Nephron progenitor cell (in vitro differentiated cells): ENCODE results near the gene ANO1.

Experiments
- DNase-seq: peaks from one replicate; pipeline ENCODE4 v3.0.0; 2021
- H3K27ac Mint-ChIP-seq: 2 replicates; pipeline ENCODE4 v1.8.0; 2021; ENCODE audit warnings: mild to moderate bottlenecking, moderate library complexity, mixed read lengths
- H3K27me3 Mint-ChIP-seq: 2 replicates; pipeline ENCODE4 v1.8.0; 2021; ENCODE audit warnings: mild to moderate bottlenecking, low read depth, mixed read lengths; ENCODE audit not compliant: poor library complexity
- H3K36me3 Mint-ChIP-seq: 2 replicates; pipeline ENCODE4 v1.8.0; 2021; ENCODE audit warnings: low read depth, mixed read lengths
- H3K4me1 Mint-ChIP-seq: 2 replicates; pipeline ENCODE4 v1.8.0; 2021; ENCODE audit warnings: mixed read lengths
- H3K4me3 Mint-ChIP-seq: 2 replicates; pipeline ENCODE4 v1.8.0; 2021; ENCODE audit warnings: mild to moderate bottlenecking, moderate library complexity, mixed read lengths
- H3K9me3 Mint-ChIP-seq: 2 replicates; pipeline ENCODE4 v1.8.0; 2021; ENCODE audit warnings: mild to moderate bottlenecking, moderate library complexity, mixed read lengths
- TF ChIP-seq, protein P1 (sequence below): fragments of 200-600 bp; sonication (generic); IDR thresholded peaks from 2 replicates; pipeline ENCODE4 v1.5.0; 2021; ENCODE audit warnings: antibody characterized with exemption

Gene ANO1

DNA sequence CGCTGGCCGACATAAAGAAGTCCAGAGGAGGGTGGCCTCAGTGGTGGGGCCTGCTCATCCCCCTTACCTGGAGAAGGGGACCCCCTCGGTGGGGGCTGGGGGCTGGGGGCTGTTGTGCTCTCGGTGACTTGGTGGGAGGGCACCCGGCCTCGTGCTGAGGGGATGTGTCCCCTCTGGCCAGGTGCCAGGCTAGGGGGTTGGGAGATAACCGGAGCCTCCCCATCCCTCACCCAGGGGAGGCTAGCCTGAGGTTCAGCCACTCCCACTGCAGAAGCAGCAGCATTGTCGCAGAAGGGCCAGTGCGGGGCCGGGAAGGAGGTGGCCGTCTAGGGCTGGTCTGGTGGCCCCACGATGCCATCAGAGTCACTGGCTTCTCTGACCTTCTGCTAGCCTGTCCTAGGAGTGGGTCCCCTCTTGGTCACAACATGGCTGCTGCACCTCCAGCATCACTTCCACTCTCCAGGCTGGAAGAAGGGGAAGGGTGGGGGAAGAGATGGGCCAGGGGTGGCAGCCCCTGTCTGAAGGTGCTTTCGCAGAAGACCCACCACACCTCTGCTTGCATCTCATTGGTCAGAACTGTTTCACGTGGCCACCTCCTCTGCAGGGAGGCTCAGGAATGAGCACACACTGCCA lies 80.8 kb downstream of the ANO1 start:
- Mint-ChIP-seq H3K27me3 (peaks cover 6% of the 10 kb centered on the region), H3K4me1 (peaks cover 7% of the 10 kb centered on the region), H3K27ac (no peak overlapping the region), H3K9me3 (no peaks in the 10 kb centered on the region), H3K36me3 (no peaks in the 10 kb centered on the region), H3K4me3 (no peak overlapping the region)
- DNase-seq: no peak
- TF ChIP-seq, protein P1, sequence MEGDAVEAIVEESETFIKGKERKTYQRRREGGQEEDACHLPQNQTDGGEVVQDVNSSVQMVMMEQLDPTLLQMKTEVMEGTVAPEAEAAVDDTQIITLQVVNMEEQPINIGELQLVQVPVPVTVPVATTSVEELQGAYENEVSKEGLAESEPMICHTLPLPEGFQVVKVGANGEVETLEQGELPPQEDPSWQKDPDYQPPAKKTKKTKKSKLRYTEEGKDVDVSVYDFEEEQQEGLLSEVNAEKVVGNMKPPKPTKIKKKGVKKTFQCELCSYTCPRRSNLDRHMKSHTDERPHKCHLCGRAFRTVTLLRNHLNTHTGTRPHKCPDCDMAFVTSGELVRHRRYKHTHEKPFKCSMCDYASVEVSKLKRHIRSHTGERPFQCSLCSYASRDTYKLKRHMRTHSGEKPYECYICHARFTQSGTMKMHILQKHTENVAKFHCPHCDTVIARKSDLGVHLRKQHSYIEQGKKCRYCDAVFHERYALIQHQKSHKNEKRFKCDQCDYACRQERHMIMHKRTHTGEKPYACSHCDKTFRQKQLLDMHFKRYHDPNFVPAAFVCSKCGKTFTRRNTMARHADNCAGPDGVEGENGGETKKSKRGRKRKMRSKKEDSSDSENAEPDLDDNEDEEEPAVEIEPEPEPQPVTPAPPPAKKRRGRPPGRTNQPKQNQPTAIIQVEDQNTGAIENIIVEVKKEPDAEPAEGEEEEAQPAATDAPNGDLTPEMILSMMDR: no peak

DNA sequence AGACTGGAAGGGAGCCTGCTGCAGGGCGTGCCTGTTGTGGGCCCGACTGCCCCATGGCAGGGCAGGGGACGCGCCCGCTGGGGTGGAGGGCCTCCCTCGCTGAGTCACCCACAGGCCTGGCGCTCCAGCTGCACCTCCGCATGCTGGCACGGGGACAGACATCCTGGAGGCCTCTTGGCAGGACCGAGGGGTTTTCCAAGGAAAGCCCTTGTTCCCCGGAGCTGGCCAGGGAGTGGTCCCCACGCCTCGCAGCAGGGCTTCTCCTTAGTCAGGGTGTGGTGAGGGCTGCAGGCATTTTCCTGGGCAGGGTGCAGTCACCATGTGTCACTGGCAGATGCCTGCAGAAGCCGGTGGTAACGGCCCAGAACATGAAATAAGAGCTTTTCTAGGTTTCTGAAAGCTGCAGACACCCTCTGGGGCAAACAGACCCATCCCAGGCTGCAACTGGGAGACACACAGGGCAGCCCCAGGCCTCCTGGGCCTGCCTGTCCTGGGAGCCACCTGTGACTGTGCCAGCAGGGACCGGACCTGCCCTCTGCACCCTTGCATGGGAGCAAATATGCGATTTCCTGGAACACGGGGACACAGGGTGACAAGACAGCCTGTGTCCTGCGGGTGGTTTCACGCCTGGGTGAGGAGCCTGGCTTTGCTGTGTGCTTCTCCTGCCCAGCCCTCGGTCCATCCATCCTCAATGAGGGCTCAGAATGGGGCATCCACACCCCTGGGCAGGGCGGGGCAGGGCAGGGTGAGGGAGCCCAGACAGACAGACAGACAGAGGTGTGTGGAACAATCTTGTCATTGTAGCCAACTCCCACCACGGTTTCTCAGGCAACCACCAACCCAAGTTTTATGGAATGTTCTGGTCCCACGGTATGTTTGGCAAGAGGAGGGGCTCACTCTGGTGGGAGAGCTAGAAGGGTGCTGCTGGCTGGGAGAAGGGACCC lies 81.8 kb downstream of the ANO1 start:
- Mint-ChIP-seq H3K27ac (no peak overlapping the region), H3K27me3 (peaks cover 6% of the 10 kb centered on the region), H3K4me3 (no peak overlapping the region), H3K9me3 (no peaks in the 10 kb centered on the region), H3K4me1 (peaks cover 17% of the 10 kb centered on the region), H3K36me3 (no peaks in the 10 kb centered on the region)
- no peak for DNase-seq
- TF ChIP-seq, protein P1: no peak

DNA sequence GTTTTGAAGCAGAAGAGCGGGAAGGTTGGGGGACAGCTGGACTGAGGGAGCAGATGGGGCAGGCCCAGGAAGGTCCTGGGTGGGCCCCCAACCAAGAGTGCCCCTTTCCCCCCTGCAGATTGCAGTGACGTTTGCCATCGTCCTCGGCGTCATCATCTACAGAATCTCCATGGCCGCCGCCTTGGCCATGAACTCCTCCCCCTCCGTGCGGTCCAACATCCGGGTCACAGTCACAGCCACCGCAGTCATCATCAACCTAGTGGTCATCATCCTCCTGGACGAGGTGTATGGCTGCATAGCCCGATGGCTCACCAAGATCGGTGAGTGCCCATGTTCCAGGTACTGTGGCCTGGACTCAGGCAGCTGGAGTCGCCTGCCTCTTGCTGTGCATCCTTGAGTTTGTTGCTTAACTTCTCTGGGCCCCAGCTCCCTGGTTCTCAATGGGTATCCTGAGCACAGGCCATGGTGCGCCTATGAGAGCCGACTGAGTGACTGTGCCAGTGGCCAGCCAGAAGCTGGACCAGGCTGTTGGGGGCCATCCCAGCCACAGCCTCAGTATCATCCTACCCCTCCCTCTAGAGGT lies 83.0 kb downstream of the ANO1 start:
- Mint-ChIP-seq H3K36me3 (no peaks in the 10 kb centered on the region), H3K4me1 (peaks cover 22% of the 10 kb centered on the region), H3K27ac (no peak overlapping the region), H3K4me3 (no peak overlapping the region), H3K9me3 (no peaks in the 10 kb centered on the region), H3K27me3 (peaks cover 6% of the 10 kb centered on the region)
- TF ChIP-seq, protein P1: no peak
- no peak for DNase-seq

DNA sequence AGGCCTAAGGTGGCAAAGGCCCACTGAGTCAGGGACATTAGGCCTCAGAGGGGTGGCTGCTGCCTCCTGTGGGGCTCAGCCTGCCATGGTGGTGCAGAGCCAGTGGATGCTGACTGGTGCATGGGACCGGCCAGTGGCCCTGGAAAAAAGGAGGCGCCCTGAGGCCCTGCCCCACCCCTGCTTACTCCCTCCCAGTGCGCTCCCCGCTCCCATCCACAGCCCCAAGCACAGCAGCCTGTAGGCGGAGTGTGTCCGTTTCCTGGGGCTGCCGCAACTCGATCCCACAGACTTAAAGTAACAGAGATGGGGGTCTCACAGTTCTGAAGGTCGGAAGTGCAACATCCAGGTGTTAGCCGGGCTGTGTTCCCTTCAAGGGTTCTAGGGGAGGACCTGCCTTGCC lies 86.6 kb downstream of the ANO1 start:
- Mint-ChIP-seq H3K4me3 (no peak overlapping the region), H3K4me1 (peaks cover 22% of the 10 kb centered on the region), H3K27me3 (peaks cover 19% of the 10 kb centered on the region), H3K9me3 (no peaks in the 10 kb centered on the region), H3K36me3 (no peaks in the 10 kb centered on the region), H3K27ac (no peak overlapping the region)
- TF ChIP-seq, protein P1: no peak
- DNase-seq: no peak

DNA sequence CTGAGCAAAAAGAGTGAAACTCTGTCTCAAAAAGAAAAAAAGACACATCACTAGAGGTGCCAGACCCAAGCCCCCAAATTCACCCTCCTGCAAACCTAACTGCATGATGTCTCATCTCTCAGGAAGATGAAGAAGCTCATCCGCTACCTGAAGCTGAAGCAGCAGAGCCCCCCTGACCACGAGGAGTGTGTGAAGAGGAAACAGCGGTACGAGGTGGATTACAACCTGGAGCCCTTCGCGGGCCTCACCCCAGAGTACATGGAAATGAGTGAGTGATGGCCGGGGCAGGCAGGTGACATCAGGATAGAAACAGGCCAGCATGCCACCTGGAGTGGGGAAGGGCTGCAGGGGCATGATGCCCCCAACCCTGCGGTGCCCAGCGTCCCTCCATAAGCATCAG lies 89.0 kb downstream of the ANO1 start:
- Mint-ChIP-seq H3K36me3 (no peaks in the 10 kb centered on the region), H3K4me1 (peaks cover 22% of the 10 kb centered on the region), H3K9me3 (no peaks in the 10 kb centered on the region), H3K4me3 (no peak overlapping the region), H3K27ac (peak overlapping the region; percentile 22), H3K27me3 (peaks cover 22% of the 10 kb centered on the region)
- no peak for DNase-seq
- TF ChIP-seq, protein P1: no peak
